Activated CD8-positive, alpha-beta T cell treated with anti-CD3 and anti-CD28 coated beads for 36 hours (primary cell): ENCODE results near the gene SMOC2. TPM values are rescaled to one million over a fixed set of nuclear protein-coding genes. Genes with fewer than 3 reads are reported as not detected.

ENCODE experiments used
- ATAC-seq: fragments of 200-7000 bp; cut with Tn5 transposase; one replicate; pipeline ENCODE4 v1.10.0; 2021; ENCODE audit warnings: mild to moderate bottlenecking, moderate library complexity
- CTCF ChIA-PET: fragments of 350-600 bp; sonication (Branson Sonifier 250); formaldehyde crosslinking; loops from one replicate; lab custom pipeline; 2021; ENCODE audit warnings: antibody characterized with exemption; lab: Charles Lee
- POLR2A ChIA-PET: fragments of 350-600 bp; sonication (Branson Sonifier 250); formaldehyde crosslinking; loops from one replicate; lab custom pipeline; 2021; ENCODE audit warnings: antibody characterized with exemption; lab: Charles Lee
- DNase-seq: peaks from one replicate; pipeline ENCODE4 v3.0.0-alpha.2; 2020
- H3K27ac Mint-ChIP-seq: one replicate; pipeline ENCODE4 v1.8.0; 2021; ENCODE audit warnings: mild to moderate bottlenecking, mixed read lengths
- H3K27me3 Mint-ChIP-seq: one replicate; pipeline ENCODE4 v1.8.0; 2021; ENCODE audit warnings: mixed read lengths
- H3K36me3 Mint-ChIP-seq: one replicate; pipeline ENCODE4 v1.8.0; 2021; ENCODE audit warnings: low read depth, mixed read lengths
- H3K4me1 Mint-ChIP-seq: one replicate; pipeline ENCODE4 v1.8.0; 2021; ENCODE audit warnings: low read depth, mixed read lengths
- H3K4me3 Mint-ChIP-seq: one replicate; pipeline ENCODE4 v1.8.0; 2021; ENCODE audit warnings: mild to moderate bottlenecking, moderate library complexity, mixed read lengths
- H3K9me3 Mint-ChIP-seq: one replicate; pipeline ENCODE4 v1.8.0; 2021; ENCODE audit warnings: mixed read lengths
- CTCF ChIP-seq: fragments of 200-600 bp; IDR thresholded peaks from one replicate; pipeline ENCODE4 v1.8.0; 2022; ENCODE audit warnings: antibody characterized with exemption, mild to moderate bottlenecking
- intact Hi-C: fragments of 100-400 bp; cut with micrococcal nuclease; formaldehyde crosslinking; loops from one replicate; pipeline ENCODE4 v1.10.0; 2022
- total RNA-seq, 2 experiments: library from RNA; stranded (reverse); gene quantifications; one replicate each; pipeline ENCODE4 v1.2.3, GENCODE V29; 2021

SMOC2 gene
- total RNA-seq, 2 experiments from 2014 or later = not detected

- TF ChIP-seq CTCF = no peak
- Mint-ChIP-seq H3K4me3 (no peak overlapping the region), H3K4me1 (no peaks in the 10 kb centered on the region), H3K9me3 (peaks cover 3% of the 10 kb centered on the region), H3K27ac (no peak overlapping the region), H3K36me3 (no peaks in the 10 kb centered on the region), H3K27me3 (peaks cover 2% of the 10 kb centered on the region)
- ATAC-seq = no peak
- intact Hi-C loops = no loop called here
- ChIA-PET CTCF (no interaction called here), POLR2A (no interaction called here)
- no peak for DNase-seq
Measured at GRCh38 chr6:168596344-168596743, 155.4 kb downstream of the SMOC2 start.

- H3K36me3 Mint-ChIP-seq = no peaks in the 10 kb centered on the region
- no peak for TF ChIP-seq CTCF
- ChIA-PET POLR2A (no interaction called here), CTCF (no interaction called here)
- H3K27me3 Mint-ChIP-seq = peaks cover 5% of the 10 kb centered on the region
- no peaks in the 10 kb centered on the region for H3K4me1 Mint-ChIP-seq
- intact Hi-C loops = no loop called here
- DNase-seq = no peak
- H3K9me3 Mint-ChIP-seq = peaks cover 3% of the 10 kb centered on the region
- ATAC-seq = no peak
- H3K27ac Mint-ChIP-seq = no peak overlapping the region
- H3K4me3 Mint-ChIP-seq = no peak overlapping the region
Measured at GRCh38 chr6:168597471-168597875, 156.5 kb downstream of the SMOC2 start.

GRCh38 chr6:168598251-168599117 is 157.5 kb downstream of the SMOC2 start:
- intact Hi-C loops = no loop called here
- peaks cover 3% of the 10 kb centered on the region for H3K9me3 Mint-ChIP-seq
- CTCF ChIA-PET = no interaction called here
- DNase-seq = no peak
- POLR2A ChIA-PET = no interaction called here
- H3K27me3 Mint-ChIP-seq = peaks cover 6% of the 10 kb centered on the region
- ATAC-seq = no peak
- no peak for TF ChIP-seq CTCF
- H3K4me3 Mint-ChIP-seq = no peak overlapping the region
- no peaks in the 10 kb centered on the region for H3K4me1 Mint-ChIP-seq
- H3K36me3 Mint-ChIP-seq = no peaks in the 10 kb centered on the region
- no peak overlapping the region for H3K27ac Mint-ChIP-seq

DNA sequence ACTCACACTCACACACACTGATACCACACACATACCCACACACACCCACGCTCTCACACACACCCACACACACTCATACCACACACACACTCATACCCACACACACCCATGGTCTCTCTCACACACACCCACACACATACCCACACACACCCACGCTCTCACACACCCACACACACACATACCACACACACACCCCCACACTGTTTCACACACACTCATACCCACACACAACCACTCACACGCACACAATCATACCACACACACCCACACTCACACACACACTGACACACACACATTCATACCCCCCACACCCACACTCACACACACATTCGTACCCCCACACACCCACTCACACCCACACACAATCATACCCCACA is 158.1 kb downstream of the SMOC2 start:
- DNase-seq (no peak), ATAC-seq (no peak)
- no peak overlapping the region for H3K4me3 Mint-ChIP-seq
- H3K27me3 Mint-ChIP-seq = peaks cover 6% of the 10 kb centered on the region
- H3K9me3 Mint-ChIP-seq = peaks cover 3% of the 10 kb centered on the region
- H3K36me3 Mint-ChIP-seq = no peaks in the 10 kb centered on the region
- intact Hi-C loops = no loop called here
- no peak overlapping the region for H3K27ac Mint-ChIP-seq
- TF ChIP-seq CTCF = no peak
- ChIA-PET POLR2A (no interaction called here), CTCF (no interaction called here)
- no peaks in the 10 kb centered on the region for H3K4me1 Mint-ChIP-seq

DNA sequence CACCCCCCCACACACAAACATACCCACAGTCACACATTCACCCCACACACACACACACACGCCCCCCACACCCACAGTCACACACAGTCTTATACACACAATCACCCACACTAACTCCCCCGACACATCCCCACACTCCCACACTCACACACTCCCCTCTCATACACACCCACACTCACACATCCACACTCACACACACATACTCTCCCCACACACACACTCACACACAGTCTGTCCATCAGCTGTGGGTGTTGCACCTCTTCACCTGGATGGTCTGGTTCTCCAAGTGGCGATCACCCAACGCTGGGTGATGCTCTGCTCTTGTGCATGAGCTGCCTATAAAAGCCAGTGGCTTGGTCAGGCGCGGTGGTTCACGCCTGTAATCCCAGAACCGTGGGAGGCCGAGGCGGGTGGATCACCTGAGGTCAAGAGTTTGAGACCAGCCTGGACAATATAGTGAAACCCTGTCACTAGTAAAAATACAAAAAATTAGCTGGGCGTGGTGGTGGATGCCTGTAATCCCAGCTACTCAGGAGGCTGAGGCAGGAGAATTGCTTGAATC is 158.9 kb downstream of the SMOC2 start:
- ChIA-PET CTCF (no interaction called here), POLR2A (no interaction called here)
- Mint-ChIP-seq H3K27ac (no peak overlapping the region), H3K36me3 (no peaks in the 10 kb centered on the region), H3K4me1 (no peaks in the 10 kb centered on the region), H3K9me3 (peaks cover 3% of the 10 kb centered on the region), H3K4me3 (no peak overlapping the region), H3K27me3 (peaks cover 6% of the 10 kb centered on the region)
- no peak for TF ChIP-seq CTCF
- intact Hi-C loops = no loop called here
- DNase-seq = no peak
- ATAC-seq = no peak
